H54 (cell line): Measurements from ENCODE around the gene PCED1A.

Source experiments
- DNase-seq: peaks from one replicate; pipeline ENCODE4 v3.0.0; 2011; ENCODE audit warnings: low spot score, mixed read lengths; ENCODE audit not compliant: insufficient read length
- FAIRE-seq: peaks from 3 replicates; lab custom pipeline; 2011; peaks lifted over from hg19 to GRCh38; lab: Jason Lieb, UNC
- POLR2A ChIP-seq: IDR thresholded peaks from 2 replicates; pipeline ENCODE4 v1.6.1; 2011; ENCODE audit warnings: low read depth, mild to moderate bottlenecking, low read length

PCED1A gene

GRCh38 chr20:2872459-2873009 lies 32.1 kb upstream of the PCED1A start:
- FAIRE-seq, result no peak

GRCh38 chr20:2871661-2872458 lies 31.4 kb upstream of the PCED1A start:
- FAIRE-seq, result no peak
- no peak for DNase-seq
- no peak for TF ChIP-seq POLR2A

More at GRCh38 chr20:2872459-2873009, 32.1 kb upstream of the PCED1A start:
- TF ChIP-seq POLR2A, result no peak
- DNase-seq, result no peak

DNA sequence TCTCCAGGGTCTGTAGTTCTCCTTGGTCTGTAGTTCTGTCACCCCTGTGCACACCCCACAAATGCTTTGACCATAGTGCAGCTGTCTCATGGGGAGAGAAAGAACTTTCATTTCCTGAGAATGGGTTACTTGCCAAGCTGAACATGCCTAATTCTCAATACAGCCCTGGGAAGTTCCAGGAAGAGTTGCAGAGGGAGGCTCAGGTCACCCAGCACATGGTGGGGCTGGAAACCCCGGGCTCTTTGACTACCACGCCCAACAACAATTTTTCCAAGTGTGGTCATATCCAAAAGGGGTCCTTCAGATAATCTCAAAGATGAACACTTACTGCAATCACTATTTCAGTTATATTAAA lies 30.6 kb upstream of the PCED1A start:
- FAIRE-seq (no peak), DNase-seq (no peak)
- no peak for TF ChIP-seq POLR2A

- no peak for DNase-seq
- no peak for TF ChIP-seq POLR2A
- no peak for FAIRE-seq
Measured at GRCh38 chr20:2869381-2869780, 28.9 kb upstream of the PCED1A start.

DNA sequence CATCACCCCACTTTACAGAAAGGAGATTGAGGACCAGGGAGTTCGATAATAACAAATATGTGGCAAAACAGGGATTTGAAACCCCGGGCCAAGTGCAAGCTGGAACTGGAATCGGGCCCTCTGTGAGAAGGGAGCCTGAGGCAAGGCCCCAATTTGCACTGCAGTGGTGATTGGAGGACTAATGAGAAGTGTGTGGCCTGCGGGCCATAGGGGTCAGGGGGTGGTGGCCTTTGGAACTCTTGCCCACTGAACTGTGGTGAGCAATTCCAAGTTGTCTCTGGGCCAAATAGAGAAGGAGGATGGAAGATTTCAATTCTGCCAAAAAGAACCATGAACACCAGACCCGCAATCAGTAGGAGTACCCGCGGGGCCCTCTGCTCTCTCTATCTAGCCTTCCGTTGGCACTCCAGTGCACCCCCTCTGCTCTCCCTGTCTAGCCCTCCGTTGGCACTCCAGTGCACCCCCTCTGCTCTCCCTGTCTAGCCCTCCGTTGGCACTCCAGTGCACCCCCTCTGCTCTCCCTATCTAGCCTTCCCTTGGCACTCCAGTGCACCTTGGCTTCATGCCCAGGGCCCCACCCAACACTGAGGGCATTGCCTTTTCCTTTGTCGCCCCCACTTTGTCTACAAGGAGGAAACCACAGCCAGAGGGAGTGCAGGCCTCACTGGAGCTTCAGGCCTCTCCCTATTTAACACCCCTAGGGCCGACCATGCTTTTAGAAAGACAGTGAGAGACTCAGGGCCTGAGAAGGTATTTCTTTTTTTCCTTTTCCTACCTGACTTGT lies 26.8 kb upstream of the PCED1A start:
- TF ChIP-seq POLR2A, result no peak
- FAIRE-seq, result no peak
- DNase-seq, result no peak

DNA sequence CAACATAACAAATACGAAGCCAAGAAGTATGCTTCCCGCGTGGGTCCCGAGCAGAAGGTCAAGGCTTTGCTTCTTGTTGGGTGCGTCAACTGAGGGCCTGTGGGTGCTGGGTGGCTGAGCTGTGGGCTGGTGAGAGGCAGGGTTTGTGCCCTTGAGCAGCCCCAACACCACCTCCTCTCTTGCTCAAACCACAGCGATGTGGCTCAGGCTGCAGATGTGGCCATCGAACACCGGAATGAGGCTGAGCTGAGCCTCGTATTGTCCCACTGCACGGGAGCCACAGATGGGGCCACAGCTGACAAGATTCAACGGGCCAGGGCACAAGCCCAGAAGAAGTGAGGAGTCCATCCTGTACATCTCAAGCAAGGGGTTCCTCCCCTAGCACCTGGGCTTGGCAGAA lies 25.8 kb upstream of the PCED1A start:
- no peak for FAIRE-seq
- DNase-seq, result no peak
- TF ChIP-seq POLR2A, result no peak

GRCh38 chr20:2865630-2866029 lies 25.2 kb upstream of the PCED1A start:
- no peak for FAIRE-seq
- no peak for DNase-seq
- no peak for TF ChIP-seq POLR2A

- DNase-seq (no peak), FAIRE-seq (no peak)
- TF ChIP-seq POLR2A, result no peak
Measured at GRCh38 chr20:2865101-2865500, 24.6 kb upstream of the PCED1A start.

DNA sequence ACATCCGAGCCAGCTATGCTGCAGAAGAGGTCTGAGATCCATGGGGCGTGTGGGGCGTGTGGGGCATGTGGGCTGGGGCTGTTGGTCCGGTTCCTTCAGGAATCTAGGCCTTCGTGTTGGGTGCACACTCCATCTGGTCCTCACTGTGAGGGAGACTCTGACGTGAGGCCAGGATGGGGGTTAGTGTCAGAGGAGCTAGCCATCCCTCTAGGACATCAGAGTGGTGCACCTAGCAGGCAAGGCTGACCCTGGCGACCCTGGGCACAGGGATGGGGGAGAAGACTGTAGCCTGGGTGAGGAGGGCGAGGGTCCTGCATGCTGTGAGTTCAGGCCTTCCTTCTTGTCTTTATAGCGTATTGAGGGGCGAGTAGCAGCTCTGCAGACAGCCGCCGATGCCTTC lies 24.2 kb upstream of the PCED1A start:
- no peak for TF ChIP-seq POLR2A
- no peak for DNase-seq
- FAIRE-seq, result no peak

DNA sequence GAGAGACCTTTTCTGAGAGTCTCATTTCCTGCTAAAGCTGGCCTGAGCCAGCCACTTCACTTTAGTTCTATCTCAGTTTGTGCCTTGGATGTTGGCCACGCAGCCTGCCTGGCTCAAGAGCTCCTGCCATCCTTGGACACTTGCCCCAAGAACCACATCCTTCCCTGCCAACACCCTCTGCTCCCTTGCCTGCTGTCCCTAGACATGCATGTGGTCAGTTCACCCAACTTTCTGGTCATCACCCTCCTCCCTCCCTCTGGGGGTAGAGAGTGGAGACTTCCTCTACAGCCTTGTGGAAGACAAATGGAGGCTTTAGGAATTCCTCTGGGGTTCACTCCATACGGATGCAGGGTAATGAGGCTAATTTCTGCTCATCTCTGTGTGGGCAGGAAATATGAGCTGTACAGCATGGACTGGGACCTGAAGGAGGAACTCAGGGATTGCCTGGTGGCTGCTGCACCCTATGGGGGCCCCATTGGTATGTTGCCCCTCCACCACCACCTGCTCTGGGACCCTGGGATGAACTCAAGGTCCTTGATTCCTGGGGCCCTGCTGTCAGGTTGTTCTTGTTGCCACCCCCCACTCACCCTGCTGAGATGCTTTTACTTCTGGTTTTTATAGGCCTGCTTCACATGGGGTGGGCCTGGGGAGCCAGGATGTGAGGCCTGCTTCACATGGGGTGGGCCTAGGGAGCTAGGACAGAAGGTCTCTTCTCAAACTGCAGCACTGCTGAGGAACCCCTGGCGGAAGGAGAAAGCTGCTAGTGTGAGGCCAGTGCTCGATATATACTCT lies 19.1 kb upstream of the PCED1A start:
- TF ChIP-seq POLR2A, result no peak
- DNase-seq (no peak), FAIRE-seq (no peak)

DNA sequence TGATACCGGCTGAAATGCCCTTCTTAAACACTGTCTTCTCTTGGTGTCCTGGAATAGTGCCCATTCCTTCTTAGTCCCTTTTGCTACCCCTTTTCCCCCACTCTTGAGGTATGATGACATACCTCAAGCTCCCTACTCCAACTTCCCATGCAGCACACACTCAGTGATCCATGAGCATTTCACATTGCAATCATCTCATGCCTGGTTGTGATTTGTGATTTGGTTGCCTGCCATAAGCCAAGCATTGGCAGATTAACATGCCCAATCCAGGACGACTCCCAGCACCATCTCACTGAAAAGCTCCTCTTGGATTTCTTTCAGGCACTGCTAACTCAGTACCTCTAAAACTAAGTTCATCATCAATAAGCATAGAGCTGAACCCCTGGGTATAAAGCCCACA lies 18.1 kb upstream of the PCED1A start:
- no peak for DNase-seq
- no peak for FAIRE-seq
- TF ChIP-seq POLR2A, result no peak

DNA sequence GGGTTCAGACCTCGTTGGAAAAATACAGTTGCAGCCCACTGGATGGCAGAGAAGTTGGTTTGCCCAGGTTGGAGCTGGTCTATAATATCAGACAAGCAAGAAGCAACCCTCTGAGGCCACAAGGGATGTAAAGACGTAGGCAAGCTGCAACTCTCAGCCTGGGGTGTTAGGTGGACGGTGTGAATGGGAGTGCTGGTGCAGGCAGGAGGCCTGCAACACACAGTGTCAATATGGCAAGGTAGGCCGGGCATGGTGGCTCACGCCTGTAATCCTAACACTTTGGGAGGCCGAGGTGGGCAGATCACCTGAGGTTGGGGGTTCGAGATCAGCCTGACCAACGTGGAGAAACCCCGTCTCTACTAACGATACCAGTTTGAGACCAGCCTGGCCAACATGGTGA lies 10.6 kb upstream of the PCED1A start:
- no peak for TF ChIP-seq POLR2A
- DNase-seq (no peak), FAIRE-seq (no peak)

DNA sequence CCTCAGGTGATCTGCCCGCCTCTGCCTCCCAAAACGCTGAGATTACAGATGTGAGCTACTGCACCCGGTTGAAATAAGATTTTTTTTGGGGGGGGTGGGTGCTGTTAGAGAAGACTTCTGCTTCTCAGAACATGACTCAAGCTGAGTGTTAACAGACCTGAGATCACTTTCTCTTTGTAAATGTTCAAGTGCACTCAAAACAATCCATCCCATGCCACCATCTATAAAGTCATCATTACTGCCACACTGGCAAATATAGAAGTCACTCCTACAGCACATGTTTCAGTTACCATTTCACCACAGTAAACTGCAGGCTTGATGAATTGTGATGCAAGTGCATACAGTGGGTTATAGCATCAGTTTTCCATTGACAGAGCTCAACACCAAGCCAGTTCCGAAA lies 9.1 kb upstream of the PCED1A start:
- no peak for TF ChIP-seq POLR2A
- no peak for FAIRE-seq

DNA sequence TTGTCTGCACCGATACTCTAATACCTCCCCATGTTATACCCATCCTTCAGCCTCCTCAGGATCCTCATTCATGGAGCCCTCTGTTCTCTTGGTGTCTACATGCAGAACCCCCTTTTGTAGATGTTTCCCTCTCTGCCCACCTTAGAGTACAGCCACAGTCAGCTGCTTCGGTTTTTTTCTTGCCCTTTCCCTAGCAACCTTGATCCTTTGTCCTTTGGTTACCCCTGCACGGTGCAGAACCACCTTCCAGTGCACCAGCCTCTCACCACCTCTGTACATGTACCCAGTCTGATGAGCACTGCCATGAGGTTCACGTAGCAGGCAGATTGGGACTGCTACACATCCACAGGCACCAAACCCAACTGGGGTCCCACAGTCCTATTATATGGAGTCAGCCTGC lies 7.3 kb upstream of the PCED1A start:
- FAIRE-seq (no peak), DNase-seq (no peak)
- no peak for TF ChIP-seq POLR2A

More for the DNA sequence above, 9.1 kb upstream of the PCED1A start:
- DNase-seq, result no peak
